ENCODE results near the gene CROCC2. TPM values are rescaled to one million over a fixed set of nuclear protein-coding genes. Genes with fewer than 3 reads are reported as not detected.

Gene CROCC2
- total RNA-seq, 2 donors from 2014 or later: not detected

GRCh38 chr2:240864475-240864874 lies 41.7 kb upstream of the CROCC2 start:
- no peaks in the 10 kb centered on the region for H3K4me1 ChIP-seq (ENCODE audit: control insufficient read depth in 1 of 2, low read depth in 2 of 2)
- no peak overlapping the region for H3K4me3 ChIP-seq
- no peak overlapping the region for H3K27ac ChIP-seq
- H3K27me3 ChIP-seq (replicated peaks; ENCODE audit: insufficient read depth): no peaks in the 10 kb centered on the region
- DNase-seq (ENCODE audit: low spot score) (no peak), ATAC-seq (ENCODE audit: insufficient number of reproducible peaks, low FRiP score, low read depth) (no peak)
- no peaks in the 10 kb centered on the region for H3K36me3 ChIP-seq
- H3K9me3 ChIP-seq: no peaks in the 10 kb centered on the region
- TF ChIP-seq CTCF (IDR thresholded peaks at IDR 0.05): no peak

GRCh38 chr2:240865391-240865790 lies 40.7 kb upstream of the CROCC2 start:
- ATAC-seq (ENCODE audit: insufficient number of reproducible peaks, low FRiP score, low read depth) (no peak), DNase-seq (ENCODE audit: low spot score) (no peak)
- no peaks in the 10 kb centered on the region for H3K36me3 ChIP-seq
- H3K27me3 ChIP-seq (replicated peaks; ENCODE audit: insufficient read depth): no peaks in the 10 kb centered on the region
- no peaks in the 10 kb centered on the region for H3K9me3 ChIP-seq
- no peak overlapping the region for H3K27ac ChIP-seq
- no peak for TF ChIP-seq CTCF (IDR thresholded peaks at IDR 0.05)
- no peaks in the 10 kb centered on the region for H3K4me1 ChIP-seq (ENCODE audit: control insufficient read depth in 1 of 2, low read depth in 2 of 2)
- no peak overlapping the region for H3K4me3 ChIP-seq

GRCh38 chr2:240868286-240869108 lies 37.6 kb upstream of the CROCC2 start, which contains the start of gene AGXT:
AGXT (plus strand) TSS chr2:240868824; CDS start chr2:240868866, 42 bp downstream.
- no peak for DNase-seq (ENCODE audit: low spot score)

GRCh38 chr2:240869109-240869955 lies 36.8 kb upstream of the CROCC2 start:
- Histone ChIP-seq H3K36me3 (no peaks in the 10 kb centered on the region), H3K4me3 (no peak overlapping the region), H3K9me3 (no peaks in the 10 kb centered on the region), H3K27me3 (replicated peaks; ENCODE audit: insufficient read depth) (no peaks in the 10 kb centered on the region), H3K27ac (no peak overlapping the region), H3K4me1 (ENCODE audit: control insufficient read depth in 1 of 2, low read depth in 2 of 2) (no peaks in the 10 kb centered on the region)
- ATAC-seq (ENCODE audit: insufficient number of reproducible peaks, low FRiP score, low read depth) (no peak), DNase-seq (ENCODE audit: low spot score) (no peak)
- TF ChIP-seq CTCF (IDR thresholded peaks at IDR 0.05): no peak

More at GRCh38 chr2:240868286-240869108, 37.6 kb upstream of the CROCC2 start, which contains the start of gene AGXT:
- H3K4me1 ChIP-seq (ENCODE audit: control insufficient read depth in 1 of 2, low read depth in 2 of 2): no peaks in the 10 kb centered on the region
- no peak for ATAC-seq (ENCODE audit: insufficient number of reproducible peaks, low FRiP score, low read depth)
- no peak for TF ChIP-seq CTCF (IDR thresholded peaks at IDR 0.05)
- H3K27ac ChIP-seq: no peak within 1 kb of the TSS
- H3K9me3 ChIP-seq: no peaks in the 10 kb centered on the region
- no peaks in the 10 kb centered on the region for H3K36me3 ChIP-seq
- no peaks in the 10 kb centered on the region for H3K27me3 ChIP-seq (replicated peaks; ENCODE audit: insufficient read depth)
- no peak within 1 kb of the TSS for H3K4me3 ChIP-seq
